Mammary epithelial cell (primary cell): ENCODE measurements around the gene UQCRC1.

Experiments
- CTCF ChIP-seq, 2 donors: IDR thresholded peaks in 1 of 2; conservative IDR thresholded peaks in 1 of 2; 2 replicates each; pipeline ENCODE4 v1.5.1; 2011 to 2012; ENCODE audit warnings: inconsistent platforms in 2 of 2, low read length in 2 of 2, mild to moderate bottlenecking in 2 of 2, control low read depth in 1 of 2, low read depth in 1 of 2; ENCODE audit not compliant: insufficient read depth in 1 of 2; ENCODE audit errors: extremely low read depth in 1 of 2
- EZH2 ChIP-seq: IDR thresholded peaks from 2 replicates; pipeline ENCODE4 v1.6.1; 2012; ENCODE audit warnings: low read length, inconsistent platforms, borderline replicate concordance

GRCh38 chr3:48591436-48591835 is 18.0 kb downstream of the UQCRC1 start:
- TF ChIP-seq CTCF (conservative IDR thresholded peaks at IDR 0.05 in 1 of 2, IDR thresholded peaks at IDR 0.05 in 1 of 2; ENCODE audit: extremely low read depth in 1 of 2, insufficient read depth in 1 of 2, low read depth in 1 of 2, low read length in 2 of 2) (no peak), EZH2 (no peak)
